ENCODE data around the gene TRAF1. TPM values are rescaled to one million over a fixed set of nuclear protein-coding genes. Genes with fewer than 3 reads are reported as not detected.

TRAF1 gene
- total RNA-seq, 1 experiment from 2014 or later: 1.6 TPM

DNA sequence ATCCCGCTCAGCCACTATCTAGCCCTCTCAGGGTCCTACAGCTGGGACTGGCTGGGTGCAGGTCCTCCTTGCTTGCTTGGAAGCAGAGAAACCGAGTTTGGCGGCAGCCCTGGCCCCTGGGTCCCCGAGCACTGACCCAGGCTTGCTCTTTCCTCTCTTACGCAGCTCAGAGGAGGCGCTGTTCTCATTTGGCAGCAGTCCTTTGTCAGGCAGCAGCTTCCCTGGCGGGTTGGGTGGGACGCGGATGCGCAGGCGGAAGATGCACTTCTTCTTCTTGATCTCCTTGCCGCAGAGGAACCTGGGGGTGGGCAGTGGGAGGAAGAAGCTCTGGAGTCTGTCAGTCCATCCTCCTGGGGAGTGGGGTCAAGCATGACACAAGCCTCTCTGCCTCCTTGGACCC is 64.1 kb downstream of the TRAF1 start:
- H3K4me1 Mint-ChIP-seq (ENCODE audit: low read depth, unreplicated experiment): no peaks in the 10 kb centered on the region
- intact Hi-C loops (cut with micrococcal nuclease; ENCODE audit: unreplicated experiment): no loop called here
- no TSS peak for BruUV-seq (replicated peaks)
- TF ChIP-seq CTCF (IDR thresholded peaks at IDR 0.05; ENCODE audit: unreplicated experiment): no peak
- no peak overlapping the region for H3K4me3 Mint-ChIP-seq (ENCODE audit: low read depth, unreplicated experiment)
- no peaks in the 10 kb centered on the region for H3K27me3 Mint-ChIP-seq (ENCODE audit: unreplicated experiment)
- peaks cover 6% of the 10 kb centered on the region for H3K36me3 Mint-ChIP-seq (ENCODE audit: insufficient read depth, unreplicated experiment)
- no peak overlapping the region for H3K27ac Mint-ChIP-seq (ENCODE audit: unreplicated experiment)
- no peak for DNase-seq
- no peaks in the 10 kb centered on the region for H3K9me3 Mint-ChIP-seq (ENCODE audit: low read depth, unreplicated experiment)
- CTCF ChIA-PET: no interaction called here

- CTCF ChIA-PET: no interaction called here
- no peak overlapping the region for H3K27ac Mint-ChIP-seq (ENCODE audit: unreplicated experiment)
- H3K9me3 Mint-ChIP-seq (ENCODE audit: low read depth, unreplicated experiment): no peaks in the 10 kb centered on the region
- no peaks in the 10 kb centered on the region for H3K27me3 Mint-ChIP-seq (ENCODE audit: unreplicated experiment)
- no peaks in the 10 kb centered on the region for H3K4me1 Mint-ChIP-seq (ENCODE audit: low read depth, unreplicated experiment)
- TF ChIP-seq CTCF (IDR thresholded peaks at IDR 0.05; ENCODE audit: unreplicated experiment): no peak
- intact Hi-C loops (cut with micrococcal nuclease; ENCODE audit: unreplicated experiment): no loop called here
- no peak overlapping the region for H3K4me3 Mint-ChIP-seq (ENCODE audit: low read depth, unreplicated experiment)
- H3K36me3 Mint-ChIP-seq (ENCODE audit: insufficient read depth, unreplicated experiment): peaks cover 6% of the 10 kb centered on the region
- BruUV-seq (replicated peaks): no TSS peak
- no peak for DNase-seq
Measured at GRCh38 chr9:120861935-120862334, 64.7 kb downstream of the TRAF1 start.

GRCh38 chr9:120860083-120860482 is 66.5 kb downstream of the TRAF1 start:
- Mint-ChIP-seq H3K27me3 (ENCODE audit: unreplicated experiment) (no peaks in the 10 kb centered on the region), H3K9me3 (ENCODE audit: low read depth, unreplicated experiment) (no peaks in the 10 kb centered on the region), H3K27ac (ENCODE audit: unreplicated experiment) (no peak overlapping the region), H3K36me3 (ENCODE audit: insufficient read depth, unreplicated experiment) (peaks cover 5% of the 10 kb centered on the region), H3K4me3 (ENCODE audit: low read depth, unreplicated experiment) (no peak overlapping the region), H3K4me1 (ENCODE audit: low read depth, unreplicated experiment) (no peaks in the 10 kb centered on the region)
- no TSS peak for BruUV-seq (replicated peaks)
- CTCF ChIA-PET: no interaction called here
- no peak for DNase-seq
- intact Hi-C loops (cut with micrococcal nuclease; ENCODE audit: unreplicated experiment): no loop called here
- no peak for TF ChIP-seq CTCF (IDR thresholded peaks at IDR 0.05; ENCODE audit: unreplicated experiment)

DNA sequence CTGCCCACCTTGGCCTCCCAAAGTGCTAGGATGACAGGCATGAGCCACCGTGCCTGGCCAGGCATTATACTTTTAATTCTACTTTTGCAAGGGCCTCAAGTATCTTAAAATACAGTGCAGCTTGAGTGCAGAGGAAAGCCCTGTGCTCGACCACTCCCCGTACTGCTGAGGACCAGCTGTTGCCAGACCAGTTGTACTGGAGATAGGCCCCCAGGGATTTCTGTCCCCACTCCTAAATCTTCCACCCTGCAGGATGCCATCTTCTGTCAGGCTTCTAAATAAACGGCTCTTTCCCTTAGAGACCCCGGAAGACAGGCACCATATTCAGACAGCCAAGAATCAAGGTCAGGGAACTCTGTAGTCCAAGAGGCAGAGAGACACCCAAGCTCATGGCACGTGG is 67.2 kb downstream of the TRAF1 start:
- H3K36me3 Mint-ChIP-seq (ENCODE audit: insufficient read depth, unreplicated experiment): peaks cover 5% of the 10 kb centered on the region
- intact Hi-C loops (cut with micrococcal nuclease; ENCODE audit: unreplicated experiment): no loop called here
- no peak overlapping the region for H3K27ac Mint-ChIP-seq (ENCODE audit: unreplicated experiment)
- no peak overlapping the region for H3K4me3 Mint-ChIP-seq (ENCODE audit: low read depth, unreplicated experiment)
- H3K27me3 Mint-ChIP-seq (ENCODE audit: unreplicated experiment): no peaks in the 10 kb centered on the region
- CTCF ChIA-PET: no interaction called here
- H3K9me3 Mint-ChIP-seq (ENCODE audit: low read depth, unreplicated experiment): no peaks in the 10 kb centered on the region
- no peak for TF ChIP-seq CTCF (IDR thresholded peaks at IDR 0.05; ENCODE audit: unreplicated experiment)
- BruUV-seq (replicated peaks): no TSS peak
- no peaks in the 10 kb centered on the region for H3K4me1 Mint-ChIP-seq (ENCODE audit: low read depth, unreplicated experiment)
- no peak for DNase-seq

DNA sequence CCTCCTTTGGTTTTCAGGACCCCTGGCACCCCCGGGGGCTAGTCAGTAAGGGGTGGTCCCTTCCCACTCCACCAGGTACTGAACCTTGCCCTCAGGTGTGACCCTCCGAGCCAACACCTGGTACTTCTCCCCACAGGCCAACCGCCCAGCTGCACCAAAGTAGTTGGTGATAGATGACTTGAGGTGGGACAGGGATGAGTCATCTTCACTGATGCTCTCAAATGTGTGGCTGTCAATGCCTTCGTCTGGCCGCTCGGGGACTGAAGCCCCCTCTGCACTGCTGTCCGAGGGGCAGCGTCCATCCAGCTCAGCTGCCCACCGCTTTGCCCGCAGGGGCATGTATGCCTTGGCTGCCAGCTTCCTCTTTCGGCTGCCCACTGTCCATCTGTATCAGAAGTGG is 68.7 kb downstream of the TRAF1 start:
- Mint-ChIP-seq H3K4me3 (ENCODE audit: low read depth, unreplicated experiment) (no peak overlapping the region), H3K36me3 (ENCODE audit: insufficient read depth, unreplicated experiment) (peaks cover 6% of the 10 kb centered on the region), H3K27me3 (ENCODE audit: unreplicated experiment) (no peaks in the 10 kb centered on the region), H3K9me3 (ENCODE audit: low read depth, unreplicated experiment) (no peaks in the 10 kb centered on the region), H3K4me1 (ENCODE audit: low read depth, unreplicated experiment) (no peaks in the 10 kb centered on the region), H3K27ac (ENCODE audit: unreplicated experiment) (no peak overlapping the region)
- TF ChIP-seq CTCF (IDR thresholded peaks at IDR 0.05; ENCODE audit: unreplicated experiment): no peak
- intact Hi-C loops (cut with micrococcal nuclease; ENCODE audit: unreplicated experiment): no loop called here
- BruUV-seq (replicated peaks): no TSS peak
- no peak for DNase-seq
- CTCF ChIA-PET: no interaction called here

Measured in Calu3 (cell line).